ENCODE results near the gene SLC16A9.
"Not testable (repeated sequence)": the region's sequence is repeated elsewhere in the genome, so short reads cannot be mapped to it uniquely, and the experiment has no call there.

The SLC16A9 gene

DNA sequence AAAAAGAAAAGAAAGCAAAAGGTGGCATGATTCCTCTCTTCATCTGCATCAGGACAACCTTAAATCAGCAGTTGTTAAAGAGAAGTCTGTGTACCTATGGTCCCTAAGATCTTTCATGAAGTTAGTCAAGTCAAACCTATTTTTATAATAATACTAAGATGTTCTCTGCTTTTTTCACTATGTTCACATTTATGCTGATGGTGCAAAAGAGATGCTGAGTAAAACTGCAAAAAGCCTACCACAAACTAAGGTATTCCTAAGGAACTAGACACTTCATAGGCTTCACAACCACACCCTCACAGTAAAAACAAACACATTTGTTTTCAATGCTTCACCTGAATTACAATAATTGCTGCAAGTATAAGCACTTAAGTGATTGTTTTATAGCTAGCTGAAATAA is 43.3 kb downstream of the SLC16A9 start:
- TF ChIP-seq, protein P1, sequence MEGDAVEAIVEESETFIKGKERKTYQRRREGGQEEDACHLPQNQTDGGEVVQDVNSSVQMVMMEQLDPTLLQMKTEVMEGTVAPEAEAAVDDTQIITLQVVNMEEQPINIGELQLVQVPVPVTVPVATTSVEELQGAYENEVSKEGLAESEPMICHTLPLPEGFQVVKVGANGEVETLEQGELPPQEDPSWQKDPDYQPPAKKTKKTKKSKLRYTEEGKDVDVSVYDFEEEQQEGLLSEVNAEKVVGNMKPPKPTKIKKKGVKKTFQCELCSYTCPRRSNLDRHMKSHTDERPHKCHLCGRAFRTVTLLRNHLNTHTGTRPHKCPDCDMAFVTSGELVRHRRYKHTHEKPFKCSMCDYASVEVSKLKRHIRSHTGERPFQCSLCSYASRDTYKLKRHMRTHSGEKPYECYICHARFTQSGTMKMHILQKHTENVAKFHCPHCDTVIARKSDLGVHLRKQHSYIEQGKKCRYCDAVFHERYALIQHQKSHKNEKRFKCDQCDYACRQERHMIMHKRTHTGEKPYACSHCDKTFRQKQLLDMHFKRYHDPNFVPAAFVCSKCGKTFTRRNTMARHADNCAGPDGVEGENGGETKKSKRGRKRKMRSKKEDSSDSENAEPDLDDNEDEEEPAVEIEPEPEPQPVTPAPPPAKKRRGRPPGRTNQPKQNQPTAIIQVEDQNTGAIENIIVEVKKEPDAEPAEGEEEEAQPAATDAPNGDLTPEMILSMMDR (conservative IDR thresholded peaks at IDR 0.05; ENCODE audit: control insufficient read depth, insufficient read depth, low read depth, low read length) = no peak
- H3K4me3 ChIP-seq (ENCODE audit: control insufficient read depth, low read depth, low read length) = no peak overlapping the region
- DNase-seq (ENCODE audit: low read depth) = no peak

DNA sequence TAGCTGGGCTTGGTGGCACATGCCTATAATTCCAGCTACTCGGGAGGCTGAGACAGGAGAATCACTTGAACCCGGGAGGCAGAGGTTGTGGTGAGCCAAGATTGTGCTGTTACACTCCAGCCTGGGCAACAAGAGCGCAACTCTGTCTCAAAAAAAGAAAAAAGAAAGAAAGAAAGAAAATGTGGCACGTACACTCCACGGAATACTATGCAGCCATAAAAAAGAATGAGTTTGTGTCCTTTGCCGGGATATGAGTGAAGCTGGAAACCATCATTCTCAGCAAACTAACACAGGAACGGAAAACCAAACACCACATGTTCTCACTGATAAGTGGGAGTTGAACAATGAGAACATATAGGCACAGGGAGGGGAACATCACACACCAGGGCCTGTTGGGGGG is 46.4 kb downstream of the SLC16A9 start:
- not testable (repeated sequence) for H3K4me3 ChIP-seq (ENCODE audit: control insufficient read depth, low read depth, low read length); DNase-seq (ENCODE audit: low read depth)

DNA sequence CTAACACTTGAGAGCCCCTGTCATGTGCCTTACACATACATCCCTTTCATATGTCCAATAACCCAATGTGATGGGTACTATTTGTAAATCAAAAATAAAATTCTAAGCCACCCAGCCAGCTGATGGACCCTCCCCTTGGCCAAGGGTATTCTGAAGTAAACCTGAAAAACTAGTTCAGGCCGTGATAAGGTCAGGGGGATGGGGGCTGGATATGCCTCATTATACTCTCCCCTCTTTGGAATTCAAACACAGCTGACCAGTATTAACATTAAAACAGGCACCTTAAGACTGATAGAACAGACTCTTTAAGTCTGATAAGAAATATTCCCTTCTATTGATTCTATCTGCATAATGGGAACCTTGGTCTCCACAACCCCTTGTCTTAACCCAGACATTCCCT is 51.9 kb downstream of the SLC16A9 start:
- TF ChIP-seq, protein P1 (conservative IDR thresholded peaks at IDR 0.05; ENCODE audit: control insufficient read depth, insufficient read depth, low read depth, low read length) = no peak
- no peak for DNase-seq (ENCODE audit: low read depth)
- no peak overlapping the region for H3K4me3 ChIP-seq (ENCODE audit: control insufficient read depth, low read depth, low read length)

DNA sequence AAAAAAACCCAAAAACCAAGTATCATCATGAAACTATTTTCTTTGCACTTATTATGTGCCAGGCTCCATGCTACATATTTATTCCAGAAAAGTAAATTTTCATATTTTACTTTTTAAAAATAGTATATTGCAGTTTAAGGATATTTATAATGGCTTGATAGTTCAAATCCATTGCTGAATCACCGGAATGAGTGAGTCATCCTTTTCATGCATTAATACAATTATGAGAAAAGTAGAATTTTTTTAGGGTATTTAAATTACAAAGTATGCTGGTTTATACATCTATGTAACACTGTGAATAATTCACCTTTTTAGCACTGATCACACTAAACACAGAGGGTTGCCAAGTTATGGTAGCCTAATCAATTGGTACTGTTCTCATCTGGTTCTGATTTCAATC is 54.3 kb downstream of the SLC16A9 start:
- H3K4me3 ChIP-seq (ENCODE audit: control insufficient read depth, low read depth, low read length) = no peak overlapping the region
- peak; percentile 12 for DNase-seq (ENCODE audit: low read depth)
- TF ChIP-seq, protein P1 (conservative IDR thresholded peaks at IDR 0.05; ENCODE audit: control insufficient read depth, insufficient read depth, low read depth, low read length) = no peak

DNA sequence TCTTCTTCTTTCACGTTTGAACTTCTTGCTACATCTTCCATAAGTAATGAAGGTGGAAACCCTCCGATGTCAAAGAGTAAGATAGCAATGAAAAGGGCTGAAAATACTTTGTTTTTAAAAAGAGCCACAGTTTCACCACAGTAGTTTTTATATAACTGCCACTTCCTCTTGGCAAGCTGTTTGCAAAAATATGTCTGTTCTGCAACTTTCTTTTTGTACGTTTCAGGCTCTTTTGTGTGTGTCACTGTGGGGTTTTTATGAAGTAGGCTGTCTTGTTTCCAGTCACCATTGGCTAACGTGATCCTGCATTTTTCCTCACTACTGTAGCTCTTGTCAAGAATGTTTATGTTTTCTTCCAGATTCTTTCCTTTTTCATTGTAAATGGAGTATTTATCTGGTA is 55.6 kb downstream of the SLC16A9 start:
- TF ChIP-seq, protein P1 (conservative IDR thresholded peaks at IDR 0.05; ENCODE audit: control insufficient read depth, insufficient read depth, low read depth, low read length) = no peak
- H3K4me3 ChIP-seq (ENCODE audit: control insufficient read depth, low read depth, low read length) = no peak overlapping the region
- no peak for DNase-seq (ENCODE audit: low read depth)

DNA sequence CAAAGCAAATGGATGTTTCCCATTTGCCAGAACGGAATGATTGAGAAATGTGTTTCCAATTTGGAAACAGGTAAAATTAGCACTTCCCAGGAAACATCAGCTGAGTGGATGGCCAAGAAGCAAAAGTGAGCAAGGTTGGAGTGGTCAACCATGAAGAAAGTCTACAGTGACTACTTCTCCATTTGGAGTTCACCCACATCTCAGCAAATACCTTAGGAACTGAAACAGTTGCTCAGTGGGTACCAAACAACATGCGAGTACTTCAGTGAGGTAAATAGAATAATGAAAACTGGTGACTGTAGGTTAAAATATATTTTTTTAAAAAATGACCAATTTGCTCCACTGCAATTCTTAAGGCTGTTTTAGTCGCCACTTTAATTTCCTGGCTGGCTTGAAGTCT is 57.7 kb downstream of the SLC16A9 start:
- TF ChIP-seq, protein P1 (conservative IDR thresholded peaks at IDR 0.05; ENCODE audit: control insufficient read depth, insufficient read depth, low read depth, low read length) = no peak
- DNase-seq (ENCODE audit: low read depth) = no peak
- no peak overlapping the region for H3K4me3 ChIP-seq (ENCODE audit: control insufficient read depth, low read depth, low read length)

DNA sequence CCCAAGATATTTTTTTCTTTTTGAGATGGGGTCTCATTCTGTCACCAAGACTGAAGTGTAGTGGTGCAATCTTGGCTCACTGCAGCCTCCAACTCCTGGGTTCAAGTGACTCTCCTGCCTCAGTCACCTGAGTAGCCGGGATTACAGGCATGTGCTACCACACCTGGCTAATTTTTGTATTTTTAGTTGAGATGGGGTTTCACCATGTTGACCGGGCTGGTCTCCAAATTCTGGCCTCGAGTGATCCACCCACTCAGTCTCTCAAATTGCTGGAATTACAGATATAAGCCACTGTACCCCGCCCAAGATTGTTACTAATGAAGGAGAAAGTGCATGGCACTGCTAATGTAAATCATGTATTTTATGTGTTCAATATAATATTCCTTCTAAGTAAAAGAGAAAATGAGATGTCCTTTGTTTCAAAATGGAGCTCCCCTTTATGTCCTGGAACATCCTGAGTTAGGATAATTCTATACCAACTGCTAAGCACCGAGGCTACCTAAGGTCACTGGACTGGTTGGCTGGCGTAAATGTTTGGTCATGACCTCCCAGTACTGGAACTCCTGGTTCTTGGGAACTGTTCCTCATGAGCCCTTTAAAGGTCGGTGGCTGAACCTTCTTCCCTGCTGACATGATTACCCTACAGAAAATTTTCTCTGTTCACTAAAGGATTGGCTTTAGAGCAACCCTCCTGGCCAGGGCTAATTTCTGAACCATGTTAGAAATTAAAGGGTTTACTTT is 59.9 kb downstream of the SLC16A9 start:
- DNase-seq (ENCODE audit: low read depth) = no peak
- H3K4me3 ChIP-seq (ENCODE audit: control insufficient read depth, low read depth, low read length) = no peak overlapping the region
- TF ChIP-seq, protein P1 (conservative IDR thresholded peaks at IDR 0.05; ENCODE audit: control insufficient read depth, insufficient read depth, low read depth, low read length) = no peak

All from fibroblast of mammary gland (primary cell).